Astrocyte (in vitro differentiated cells and primary cell): ENCODE results near the gene ARFGAP2. TPM values are rescaled to one million over a fixed set of nuclear protein-coding genes. Genes with fewer than 3 reads are reported as not detected.

ENCODE experiments used
- DNase-seq: peaks from one replicate; pipeline ENCODE4 v3.0.0-alpha.2; 2010; ENCODE audit warnings: low read depth
- FAIRE-seq: peaks from 2 replicates; lab custom pipeline; 2011; peaks lifted over from hg19 to GRCh38; lab: Jason Lieb, UNC
- H2AFZ ChIP-seq: 2 replicates; pipeline ENCODE4 v1.6.0; 2012; ENCODE audit warnings: low read depth, low read length, inconsistent platforms
- H3K27ac ChIP-seq: 2 replicates; pipeline ENCODE4 v1.5.1; 2011; ENCODE audit warnings: low read depth, low read length, inconsistent platforms
- H3K27me3 ChIP-seq: 2 replicates; pipeline ENCODE4 v1.6.0; 2011; ENCODE audit warnings: low read length, inconsistent platforms; ENCODE audit not compliant: insufficient read depth
- H3K36me3 ChIP-seq: 2 replicates; pipeline ENCODE4 v1.5.1; 2011; ENCODE audit warnings: low read length, inconsistent platforms; ENCODE audit not compliant: insufficient read depth
- H3K4me1 ChIP-seq: 2 replicates; pipeline ENCODE4 v1.5.1; 2011; ENCODE audit warnings: low read length, inconsistent platforms; ENCODE audit not compliant: insufficient read depth
- H3K4me2 ChIP-seq: 2 replicates; pipeline ENCODE4 v1.6.0; 2012; ENCODE audit warnings: low read length, inconsistent platforms
- H3K4me3 ChIP-seq: 2 replicates; pipeline ENCODE4 v1.5.1; 2011; ENCODE audit warnings: low read depth, mild to moderate bottlenecking, low read length, inconsistent platforms; ENCODE audit not compliant: insufficient read depth
- H3K79me2 ChIP-seq: 2 replicates; pipeline ENCODE4 v1.6.0; 2012; ENCODE audit warnings: mild to moderate bottlenecking, low read length, inconsistent platforms; ENCODE audit not compliant: insufficient read depth
- H3K9ac ChIP-seq: 2 replicates; pipeline ENCODE4 v1.6.0; 2012; ENCODE audit warnings: mild to moderate bottlenecking, low read length, inconsistent platforms
- H3K9me3 ChIP-seq: 2 replicates; pipeline ENCODE4 v1.5.1; 2012; ENCODE audit warnings: low read depth, mild to moderate bottlenecking, low read length, inconsistent platforms; ENCODE audit not compliant: insufficient read depth
- H4K20me1 ChIP-seq: 2 replicates; pipeline ENCODE4 v1.6.0; 2012; ENCODE audit warnings: low read length, inconsistent platforms; ENCODE audit not compliant: insufficient read depth
- H3K27ac Mint-ChIP-seq: one replicate; pipeline ENCODE4 v1.8.0; 2021; ENCODE audit warnings: mild to moderate bottlenecking, mixed read lengths; ENCODE audit not compliant: unreplicated experiment
- H3K27me3 Mint-ChIP-seq: one replicate; pipeline ENCODE4 v1.8.0; 2021; ENCODE audit warnings: low read depth, mixed read lengths; ENCODE audit not compliant: unreplicated experiment
- H3K36me3 Mint-ChIP-seq: one replicate; pipeline ENCODE4 v1.8.0; 2021; ENCODE audit warnings: low read depth, mixed read lengths; ENCODE audit not compliant: unreplicated experiment
- H3K4me1 Mint-ChIP-seq: one replicate; pipeline ENCODE4 v1.8.0; 2021; ENCODE audit warnings: low read depth, mixed read lengths; ENCODE audit not compliant: unreplicated experiment
- H3K4me3 Mint-ChIP-seq: one replicate; pipeline ENCODE4 v1.8.0; 2021; ENCODE audit warnings: mild to moderate bottlenecking, moderate library complexity, mixed read lengths; ENCODE audit not compliant: unreplicated experiment
- H3K9me3 Mint-ChIP-seq: one replicate; pipeline ENCODE4 v1.8.0; 2021; ENCODE audit warnings: mild to moderate bottlenecking, mixed read lengths; ENCODE audit not compliant: unreplicated experiment
- CTCF ChIP-seq: IDR thresholded peaks from 2 replicates; pipeline ENCODE4 v1.5.1; 2011; ENCODE audit warnings: low read depth, mild to moderate bottlenecking, inconsistent platforms, low read length, moderate library complexity; ENCODE audit not compliant: insufficient read depth
- EZH2 ChIP-seq: IDR thresholded peaks from 2 replicates; pipeline ENCODE4 v1.6.1; 2012; ENCODE audit warnings: mild to moderate bottlenecking, low read length, inconsistent platforms; ENCODE audit not compliant: insufficient read depth
- total RNA-seq: library from RNA; stranded (reverse); gene quantifications from 2 replicates; pipeline ENCODE4 v1.2.1, GENCODE V29; 2021

The ARFGAP2 gene
- total RNA-seq, 1 donor from 2014 or later: 51.0 TPM

- Mint-ChIP-seq H3K4me1 (peaks cover 3% of the 10 kb centered on the region), H3K36me3 (peaks cover 10% of the 10 kb centered on the region), H3K27me3 (no peaks in the 10 kb centered on the region), H3K9me3 (no peaks in the 10 kb centered on the region), H3K4me3 (no peak overlapping the region), H3K27ac (no peak overlapping the region)
- Histone ChIP-seq H3K4me3 (no peak overlapping the region), H3K9me3 (no peaks in the 10 kb centered on the region), H3K9ac (no peak overlapping the region), H2AFZ (no peak overlapping the region), H3K4me1 (peaks cover 18% of the 10 kb centered on the region), H3K27ac (no peak overlapping the region), H3K36me3 (peaks cover 8% of the 10 kb centered on the region), H3K27me3 (no peaks in the 10 kb centered on the region), H4K20me1 (peaks cover 15% of the 10 kb centered on the region), H3K4me2 (no peak overlapping the region), H3K79me2 (peaks cover 43% of the 10 kb centered on the region)
- TF ChIP-seq CTCF: no peak
- TF ChIP-seq EZH2: no peak
- FAIRE-seq (no peak), DNase-seq (no peak)
Measured at GRCh38 chr11:47181271-47181670, 4.6 kb upstream of the ARFGAP2 start.

DNA sequence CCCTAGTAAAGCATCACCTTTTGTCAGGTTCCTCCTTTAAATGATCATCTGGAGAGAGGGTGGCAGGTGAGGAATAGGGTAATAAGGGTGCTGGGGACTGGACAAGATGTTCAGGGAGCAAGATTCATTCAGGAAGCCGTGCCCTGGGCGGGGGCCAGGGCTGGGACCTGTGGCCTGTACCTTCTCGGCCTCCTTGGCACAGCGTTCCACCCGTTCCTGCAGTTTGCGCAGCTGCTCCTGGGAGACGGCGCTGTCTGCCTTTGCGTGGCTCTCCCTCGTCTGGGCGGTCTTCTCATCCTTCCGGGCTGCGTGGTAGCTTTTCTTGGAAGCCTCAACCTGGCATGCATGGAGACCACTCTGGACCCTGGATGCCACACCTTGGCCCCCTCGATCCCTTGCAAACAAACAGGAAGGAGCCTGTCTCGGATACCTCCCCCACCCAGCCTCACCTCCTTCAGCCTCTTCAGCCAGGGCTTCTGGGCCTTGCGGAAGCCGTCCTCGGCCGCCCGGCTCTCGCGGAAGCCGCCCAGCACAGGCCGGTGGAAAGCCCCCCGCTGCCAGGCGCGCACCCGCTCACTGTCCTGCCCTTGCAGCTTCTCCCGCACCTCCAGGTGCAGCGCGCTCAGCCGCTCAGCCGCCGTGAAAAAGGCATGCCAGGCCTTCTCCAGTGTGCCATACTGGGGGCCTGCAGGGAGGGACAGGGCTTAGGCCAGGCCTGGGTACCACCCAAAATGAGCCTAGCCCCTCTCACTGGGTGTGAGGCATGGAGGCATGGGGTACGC, 3.5 kb upstream of the ARFGAP2 start:
- H3K4me3 Mint-ChIP-seq: no peak overlapping the region
- peaks cover 10% of the 10 kb centered on the region for H3K36me3 Mint-ChIP-seq
- Histone ChIP-seq H2AFZ (no peak overlapping the region), H3K9ac (no peak overlapping the region), H3K4me1 (peaks cover 26% of the 10 kb centered on the region), H3K27ac (no peak overlapping the region), H3K9me3 (no peaks in the 10 kb centered on the region), H3K4me2 (no peak overlapping the region), H3K4me3 (no peak overlapping the region), H3K27me3 (no peaks in the 10 kb centered on the region), H3K79me2 (peaks cover 45% of the 10 kb centered on the region), H3K36me3 (peaks cover 8% of the 10 kb centered on the region), H4K20me1 (peaks cover 25% of the 10 kb centered on the region)
- DNase-seq: no peak
- FAIRE-seq: no peak
- H3K4me1 Mint-ChIP-seq: peaks cover 10% of the 10 kb centered on the region
- H3K9me3 Mint-ChIP-seq: no peaks in the 10 kb centered on the region
- no peak for TF ChIP-seq CTCF
- no peak for TF ChIP-seq EZH2
- no peak overlapping the region for H3K27ac Mint-ChIP-seq
- H3K27me3 Mint-ChIP-seq: no peaks in the 10 kb centered on the region

DNA sequence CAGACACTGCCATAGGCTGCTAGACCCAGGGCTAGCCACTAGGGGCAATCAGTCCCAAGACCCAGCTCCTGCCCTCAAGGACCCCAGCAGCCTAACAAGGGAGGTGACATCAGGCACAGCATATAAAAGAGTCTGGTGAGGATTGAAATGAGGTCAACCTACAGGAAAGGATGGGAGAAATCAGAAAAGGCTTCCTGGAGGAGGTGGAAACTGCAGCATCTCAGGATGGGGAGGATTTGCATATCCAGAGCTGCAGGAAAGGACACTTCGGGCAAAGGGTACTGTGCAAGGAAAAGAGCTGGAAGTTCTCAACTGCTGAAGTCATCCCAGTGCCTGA, 2.9 kb upstream of the ARFGAP2 start:
- no peaks in the 10 kb centered on the region for H3K27me3 Mint-ChIP-seq
- no peak overlapping the region for H3K4me3 ChIP-seq
- H3K79me2 ChIP-seq: peaks cover 45% of the 10 kb centered on the region
- H3K4me1 ChIP-seq: peaks cover 21% of the 10 kb centered on the region
- H3K9me3 ChIP-seq: no peaks in the 10 kb centered on the region
- peaks cover 10% of the 10 kb centered on the region for H3K36me3 ChIP-seq
- DNase-seq (no peak), FAIRE-seq (no peak)
- no peak overlapping the region for H3K4me3 Mint-ChIP-seq
- H3K27ac ChIP-seq: no peak overlapping the region
- H3K4me2 ChIP-seq: no peak overlapping the region
- no peak overlapping the region for H3K27ac Mint-ChIP-seq
- H2AFZ ChIP-seq: no peak overlapping the region
- H4K20me1 ChIP-seq: peaks cover 29% of the 10 kb centered on the region
- H3K9ac ChIP-seq: no peak overlapping the region
- no peaks in the 10 kb centered on the region for H3K27me3 ChIP-seq
- no peaks in the 10 kb centered on the region for H3K9me3 Mint-ChIP-seq
- peaks cover 10% of the 10 kb centered on the region for H3K4me1 Mint-ChIP-seq
- TF ChIP-seq EZH2 (no peak), CTCF (peak; percentile 62)
- H3K36me3 Mint-ChIP-seq: peaks cover 10% of the 10 kb centered on the region
